Anterior cingulate cortex (tissue), 58 donors: ENCODE measurements around the gene IWS1.
"Not testable (repeated sequence)": the region's sequence is repeated elsewhere in the genome, so short reads cannot be mapped to it uniquely, and the experiment has no call there.

ENCODE experiments used
- DNase-seq, 58 donors: peaks; one replicate each; lab custom pipeline; 2025; lab: John Stamatoyannopoulos, UW

The IWS1 gene

GRCh38 chr2:127530245-127531140, 4.2 kb upstream of the IWS1 start:
- DNase-seq = no peak

- not testable (repeated sequence) for DNase-seq
Observed at GRCh38 chr2:127529416-127529815, 3.1 kb upstream of the IWS1 start.

- DNase-seq = no peak
Observed at GRCh38 chr2:127528487-127528886, 2.2 kb upstream of the IWS1 start.

GRCh38 chr2:127527001-127527804, 914 bp upstream of the IWS1 start:
- no peak for DNase-seq

GRCh38 chr2:127525691-127526131, 578 bp downstream of the IWS1 start:
- no peak for DNase-seq

- not testable (repeated sequence) for DNase-seq
Observed at GRCh38 chr2:127524198-127524834, 2.0 kb downstream of the IWS1 start.

GRCh38 chr2:127523269-127523939, 2.9 kb downstream of the IWS1 start:
- DNase-seq = no peak

- no peak for DNase-seq
Observed at GRCh38 chr2:127520424-127520823, 5.9 kb downstream of the IWS1 start.

- no peak for DNase-seq
Observed at GRCh38 chr2:127517465-127517864, 8.8 kb downstream of the IWS1 start.

GRCh38 chr2:127516041-127516762, 10.1 kb downstream of the IWS1 start:
- peak in 52 of 58 donors; percentile 23 to 88 (median 68) for DNase-seq

GRCh38 chr2:127515383-127515915, 10.8 kb downstream of the IWS1 start:
- no peak for DNase-seq

- DNase-seq = peak in 41 of 58 donors; percentile 12 to 85 (median 54)
Observed at GRCh38 chr2:127514485-127514884, 11.8 kb downstream of the IWS1 start.

GRCh38 chr2:127514076-127514475, 12.2 kb downstream of the IWS1 start:
- peak in 2 of 58 donors; percentile 49 to 60 for DNase-seq

- no peak for DNase-seq
Observed at GRCh38 chr2:127512362-127512761, 13.9 kb downstream of the IWS1 start.

- no peak for DNase-seq
Observed at GRCh38 chr2:127511917-127512316, 14.4 kb downstream of the IWS1 start.

- DNase-seq = no peak
Observed at GRCh38 chr2:127511090-127511695, 15.1 kb downstream of the IWS1 start.

- no peak for DNase-seq
Observed at GRCh38 chr2:127510073-127510472, 16.2 kb downstream of the IWS1 start.

- peak in 48 of 58 donors; percentile 11 to 88 (median 54) for DNase-seq
Observed at GRCh38 chr2:127508631-127509034, 17.7 kb downstream of the IWS1 start.
